ENCODE results near the gene TH.

GRCh38 chr11:2139621-2140337, 31.8 kb downstream of the TH start:
- no peak for TF ChIP-seq POLR2AphosphoS5 (IDR thresholded peaks at IDR 0.05; ENCODE audit: borderline replicate concordance, low read depth, low read length)
- TF ChIP-seq FOXP2 (optimal IDR thresholded peaks at IDR 0.05; ENCODE audit: control extremely low read depth, extremely low read length, insufficient read depth): no peak
